Caco-2 (cell line): ENCODE data around the gene PAPOLB. TPM values are rescaled to one million over a fixed set of nuclear protein-coding genes. Genes with fewer than 3 reads are reported as not detected.

Source experiments
- BruUV-seq: library from RNA; stranded (reverse); fragments of 400-500 nt; replicated peaks from 2 replicates; lab custom pipeline; 2021; lab: Mats Ljungman, UMichigan
- CTCF ChIA-PET: fragments of 300-600 bp; sonication (Branson Sonifier 250); formaldehyde crosslinking; loops from one replicate; lab custom pipeline; 2022; ENCODE audit warnings: antibody characterized with exemption; lab: Charles Lee
- POLR2A ChIA-PET: fragments of 300-600 bp; sonication (Branson Sonifier 250); formaldehyde crosslinking; loops from one replicate; lab custom pipeline; 2022; ENCODE audit warnings: antibody characterized with exemption; lab: Charles Lee
- DNase-seq, 2 experiments: peaks; one replicate each; pipeline versions ENCODE4 v3.0.0 to v3.0.0-alpha.2; 2020 to 2022
- H3K27me3 ChIP-seq: replicated peaks from 2 replicates; pipeline ENCODE4 v1.6.0; 2011; ENCODE audit warnings: low read length; ENCODE audit not compliant: control insufficient read depth, insufficient read depth
- H3K36me3 ChIP-seq: 2 replicates; pipeline ENCODE4 v1.5.1; 2011; ENCODE audit warnings: low read length; ENCODE audit not compliant: control insufficient read depth, insufficient read depth
- H3K4me1 ChIP-seq: fragments of 250-450 bp; sonication (Bioruptor Pico); 2 replicates; pipeline ENCODE4 v1.5.1; 2020; ENCODE audit warnings: mild to moderate bottlenecking
- H3K4me3 ChIP-seq: 2 replicates; pipeline ENCODE4 v1.5.1; 2011; ENCODE audit warnings: low read depth, mild to moderate bottlenecking, control low read depth, low read length
- H3K9me3 ChIP-seq: fragments of 250-450 bp; sonication (Bioruptor Pico); 2 replicates; pipeline ENCODE4 v1.5.1; 2020; ENCODE audit warnings: mild to moderate bottlenecking, moderate library complexity
- H3K27ac Mint-ChIP-seq: one replicate; pipeline ENCODE4 v1.8.0; 2022; ENCODE audit warnings: mixed read lengths; ENCODE audit not compliant: unreplicated experiment
- H3K27me3 Mint-ChIP-seq: one replicate; pipeline ENCODE4 v1.8.0; 2022; ENCODE audit warnings: mixed read lengths; ENCODE audit not compliant: insufficient read depth, unreplicated experiment
- H3K36me3 Mint-ChIP-seq: one replicate; pipeline ENCODE4 v1.8.0; 2022; ENCODE audit warnings: mild to moderate bottlenecking, mixed read lengths; ENCODE audit not compliant: insufficient read depth, unreplicated experiment
- H3K4me1 Mint-ChIP-seq: one replicate; pipeline ENCODE4 v1.8.0; 2022; ENCODE audit warnings: low read depth, mixed read lengths; ENCODE audit not compliant: unreplicated experiment
- H3K4me3 Mint-ChIP-seq: one replicate; pipeline ENCODE4 v1.8.0; 2022; ENCODE audit warnings: mild to moderate bottlenecking, moderate library complexity, mixed read lengths; ENCODE audit not compliant: unreplicated experiment
- H3K9me3 Mint-ChIP-seq: one replicate; pipeline ENCODE4 v1.8.0; 2022; ENCODE audit warnings: mixed read lengths; ENCODE audit not compliant: unreplicated experiment
- intact Hi-C: fragments of 100-400 bp; cut with micrococcal nuclease; formaldehyde crosslinking; loops from one replicate; pipeline ENCODE4 v1.10.0; 2022; ENCODE audit not compliant: unreplicated experiment
- total RNA-seq: library from RNA; stranded (reverse); gene quantifications from 2 replicates; pipeline ENCODE4 v1.2.3, GENCODE V29; 2022
- TF ChIP-seq, protein P1 (sequence below), 2 experiments: fragments of 200-600 bp in 1 of 2; IDR thresholded peaks; 1 replicate in 1 of 2; 2 replicates in 1 of 2; pipeline versions ENCODE4 v1.5.1 to v1.8.0; 2011 to 2022; ENCODE audit warnings: antibody characterized with exemption in 1 of 2, control low read depth in 1 of 2, inconsistent platforms in 1 of 2, low read depth in 1 of 2, low read length in 1 of 2, mild to moderate bottlenecking in 1 of 2, moderate library complexity in 1 of 2; ENCODE audit not compliant: insufficient read depth in 1 of 2, severe bottlenecking in 1 of 2, unreplicated experiment in 1 of 2

PAPOLB gene
- total RNA-seq, 1 experiment from 2014 or later, result not detected

DNA sequence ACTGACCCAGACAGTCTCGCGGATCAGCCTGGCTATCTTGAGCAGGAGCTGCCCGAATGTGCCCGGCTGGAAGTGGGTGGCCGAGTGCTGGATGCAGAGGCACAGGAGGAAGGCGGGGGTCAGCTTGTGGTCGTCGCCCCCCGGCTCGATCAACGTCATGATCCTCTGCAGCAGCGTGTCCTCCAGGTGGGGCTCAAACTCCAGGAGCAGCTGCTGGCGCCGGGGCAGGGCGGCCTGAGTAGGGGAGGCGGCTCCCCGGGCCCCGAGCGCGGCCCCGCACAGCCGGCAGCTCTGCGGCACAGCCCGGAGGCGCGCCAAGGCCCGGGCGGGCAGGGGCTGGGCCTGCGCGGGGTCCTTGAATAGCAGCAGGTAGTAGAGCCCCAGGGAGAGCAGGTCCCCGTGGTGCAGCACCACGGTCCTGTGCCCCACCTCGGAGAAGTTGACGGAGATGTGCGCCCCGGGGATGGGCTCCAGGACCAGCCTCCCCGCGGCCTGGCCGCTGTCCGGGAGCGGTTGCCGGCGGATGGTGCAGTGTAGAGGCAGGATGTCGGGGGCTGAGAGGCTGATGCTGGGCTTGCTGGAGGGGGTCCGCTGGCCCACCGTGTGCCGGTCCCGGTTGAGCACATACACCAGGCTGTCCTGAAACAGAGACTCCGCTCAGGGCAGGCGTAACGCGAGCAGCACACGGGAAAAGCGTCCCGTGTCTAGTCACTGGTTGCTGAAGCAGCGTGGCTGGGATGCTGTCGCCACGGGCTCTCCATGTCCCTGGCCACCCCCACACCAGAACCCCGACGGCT, 27.0 kb downstream of the PAPOLB start:
- POLR2A ChIA-PET, result interaction anchor here (0.7 kb wide), 1 partner anchor 59 kb away, joined by 3 read pairs; the partner anchor contains the start of gene AP5Z1
- H3K9me3 Mint-ChIP-seq, result no peaks in the 10 kb centered on the region
- intact Hi-C loops, result no loop called here

GRCh38 chr7:4833691-4834600, 27.9 kb downstream of the PAPOLB start:
- DNase-seq, result no peak
- ChIA-PET POLR2A (interaction anchor here (0.7 kb wide), 1 partner anchor 58 kb away, joined by 3 read pairs; the partner anchor contains the start of gene AP5Z1), CTCF (interaction anchor here (1.3 kb wide), 1 partner anchor 140 kb away, joined by 3 read pairs; no protein-coding TSS in a partner anchor)
- H3K9me3 ChIP-seq, result no peaks in the 10 kb centered on the region
- Mint-ChIP-seq H3K36me3 (no peaks in the 10 kb centered on the region), H3K4me1 (no peaks in the 10 kb centered on the region), H3K27me3 (no peaks in the 10 kb centered on the region), H3K4me3 (no peak overlapping the region), H3K27ac (no peak overlapping the region), H3K9me3 (no peaks in the 10 kb centered on the region)
- no peaks in the 10 kb centered on the region for H3K4me1 ChIP-seq
- no peaks in the 10 kb centered on the region for H3K27me3 ChIP-seq
- no TSS peak for BruUV-seq
- H3K4me3 ChIP-seq, result no peak overlapping the region
- no peaks in the 10 kb centered on the region for H3K36me3 ChIP-seq
- intact Hi-C loops, result no loop called here
- TF ChIP-seq, protein P1, sequence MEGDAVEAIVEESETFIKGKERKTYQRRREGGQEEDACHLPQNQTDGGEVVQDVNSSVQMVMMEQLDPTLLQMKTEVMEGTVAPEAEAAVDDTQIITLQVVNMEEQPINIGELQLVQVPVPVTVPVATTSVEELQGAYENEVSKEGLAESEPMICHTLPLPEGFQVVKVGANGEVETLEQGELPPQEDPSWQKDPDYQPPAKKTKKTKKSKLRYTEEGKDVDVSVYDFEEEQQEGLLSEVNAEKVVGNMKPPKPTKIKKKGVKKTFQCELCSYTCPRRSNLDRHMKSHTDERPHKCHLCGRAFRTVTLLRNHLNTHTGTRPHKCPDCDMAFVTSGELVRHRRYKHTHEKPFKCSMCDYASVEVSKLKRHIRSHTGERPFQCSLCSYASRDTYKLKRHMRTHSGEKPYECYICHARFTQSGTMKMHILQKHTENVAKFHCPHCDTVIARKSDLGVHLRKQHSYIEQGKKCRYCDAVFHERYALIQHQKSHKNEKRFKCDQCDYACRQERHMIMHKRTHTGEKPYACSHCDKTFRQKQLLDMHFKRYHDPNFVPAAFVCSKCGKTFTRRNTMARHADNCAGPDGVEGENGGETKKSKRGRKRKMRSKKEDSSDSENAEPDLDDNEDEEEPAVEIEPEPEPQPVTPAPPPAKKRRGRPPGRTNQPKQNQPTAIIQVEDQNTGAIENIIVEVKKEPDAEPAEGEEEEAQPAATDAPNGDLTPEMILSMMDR (IDR thresholded peaks at IDR 0.05; ENCODE audit: insufficient read depth in 1 of 2, low read depth in 1 of 2, low read length in 1 of 2, severe bottlenecking in 1 of 2, unreplicated experiment in 1 of 2), result no peak

More for the DNA sequence above, 27.0 kb downstream of the PAPOLB start:
- DNase-seq, result no peak
- no peaks in the 10 kb centered on the region for H3K9me3 ChIP-seq
- H3K36me3 Mint-ChIP-seq, result no peaks in the 10 kb centered on the region
- H3K27me3 ChIP-seq, result no peaks in the 10 kb centered on the region
- H3K4me3 ChIP-seq, result no peak overlapping the region
- H3K4me1 Mint-ChIP-seq, result no peaks in the 10 kb centered on the region
- no peaks in the 10 kb centered on the region for H3K36me3 ChIP-seq
- CTCF ChIA-PET, result no interaction called here
- no peaks in the 10 kb centered on the region for H3K4me1 ChIP-seq
- TF ChIP-seq, protein P1 (IDR thresholded peaks at IDR 0.05; ENCODE audit: insufficient read depth in 1 of 2, low read depth in 1 of 2, low read length in 1 of 2, severe bottlenecking in 1 of 2, unreplicated experiment in 1 of 2), result no peak
- no peak overlapping the region for H3K4me3 Mint-ChIP-seq
- no peak overlapping the region for H3K27ac Mint-ChIP-seq
- no TSS peak for BruUV-seq
- H3K27me3 Mint-ChIP-seq, result no peaks in the 10 kb centered on the region

DNA sequence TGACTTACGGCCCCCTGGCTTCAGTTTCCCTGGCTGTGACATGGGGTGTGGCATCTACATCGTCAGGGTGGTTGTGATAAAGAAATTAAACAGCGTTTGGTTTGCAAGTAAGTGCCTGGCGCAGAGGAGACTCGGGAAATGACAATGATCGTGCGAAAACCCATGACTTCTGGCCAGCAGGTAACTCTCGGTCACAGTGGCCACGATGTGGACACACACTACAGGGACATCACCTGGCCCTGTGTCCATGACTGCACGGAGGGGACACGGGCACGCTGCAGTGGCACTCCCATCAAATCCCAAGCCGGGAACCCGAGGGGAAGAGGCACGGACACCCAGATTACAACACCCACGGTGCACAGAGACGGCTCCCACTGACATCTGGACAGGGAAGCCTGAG, 28.7 kb downstream of the PAPOLB start:
- Mint-ChIP-seq H3K9me3 (no peaks in the 10 kb centered on the region), H3K4me1 (no peaks in the 10 kb centered on the region), H3K4me3 (no peak overlapping the region), H3K27ac (no peak overlapping the region), H3K36me3 (no peaks in the 10 kb centered on the region), H3K27me3 (no peaks in the 10 kb centered on the region)
- Histone ChIP-seq H3K4me1 (no peaks in the 10 kb centered on the region), H3K9me3 (no peaks in the 10 kb centered on the region), H3K27me3 (no peaks in the 10 kb centered on the region), H3K4me3 (no peak overlapping the region), H3K36me3 (no peaks in the 10 kb centered on the region)
- CTCF ChIA-PET, result interaction anchor here (1.3 kb wide), 1 partner anchor 141 kb away, joined by 3 read pairs; no protein-coding TSS in a partner anchor
- TF ChIP-seq, protein P1 (IDR thresholded peaks at IDR 0.05; ENCODE audit: insufficient read depth in 1 of 2, low read depth in 1 of 2, low read length in 1 of 2, severe bottlenecking in 1 of 2, unreplicated experiment in 1 of 2), result no peak
- POLR2A ChIA-PET, result no interaction called here
- BruUV-seq, result no TSS peak
- no peak for DNase-seq
- intact Hi-C loops, result no loop called here
